ENCODE results near the gene DHX8. TPM values are rescaled to one million over a fixed set of nuclear protein-coding genes. Genes with fewer than 3 reads are reported as not detected.
"Not testable (repeated sequence)": the region's sequence is repeated elsewhere in the genome, so short reads cannot be mapped to it uniquely, and the experiment has no call there.

Gene DHX8
- 32.7 TPM for total RNA-seq
- long read RNA-seq, full-length matches to known transcripts, result 10 of 17 reads
- long read RNA-seq, partial matches to known transcripts, result 4 of 17 reads
- long read RNA-seq, other reads (novel, unspliced or antisense), result 3 of 17 reads

DNA sequence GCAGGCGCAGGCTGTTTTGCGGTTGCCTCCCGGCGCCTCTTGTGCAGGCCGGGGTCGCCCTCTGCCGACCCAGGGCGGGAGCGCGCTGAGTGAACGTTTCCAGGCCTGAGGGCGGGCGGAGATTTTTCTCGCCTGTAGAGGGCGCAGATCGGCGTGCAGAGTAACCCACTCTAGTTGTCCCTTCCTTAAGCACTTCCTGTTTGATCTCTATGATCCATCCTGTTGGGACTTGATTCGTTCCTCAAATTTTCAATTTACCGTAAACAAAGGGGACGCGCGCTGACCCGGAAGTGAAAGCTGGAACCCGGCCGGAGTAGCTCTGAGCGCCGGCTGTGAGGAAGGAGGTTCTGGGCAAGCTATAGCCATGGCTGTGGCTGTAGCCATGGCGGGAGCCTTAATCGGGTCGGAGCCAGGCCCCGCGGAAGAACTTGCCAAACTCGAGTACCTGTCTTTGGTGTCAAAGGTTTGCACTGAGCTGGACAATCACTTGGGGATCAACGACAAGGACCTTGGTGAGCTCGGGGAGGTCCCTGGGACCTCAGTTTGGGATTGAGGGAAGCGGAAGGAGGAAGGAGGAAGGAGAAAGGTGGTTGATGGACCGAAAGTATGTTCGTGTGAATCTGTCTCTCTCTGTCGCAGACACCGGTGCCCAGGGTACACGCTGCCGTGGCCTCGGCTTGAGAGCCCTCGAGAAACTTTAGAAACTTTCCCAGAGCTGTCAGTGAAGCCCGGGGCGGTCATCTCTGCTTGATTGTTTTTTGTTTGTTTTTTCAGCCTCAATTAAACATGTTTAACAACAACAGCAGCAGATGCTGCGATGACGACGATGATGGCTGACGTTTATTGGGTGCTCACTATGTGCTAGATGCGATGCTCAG lies at the start of gene DHX8:
TSS of gene DHX8 (plus strand) at position 302 of the 878 bp plus-strand sequence. CDS start at position 365, 63 bp downstream.
- peak; percentile 99 for DNase-seq (ENCODE audit: low spot score)
- intact Hi-C loops (cut with DNase I), result loop anchor here (1.0 kb wide), 1 partner anchor 90 kb away; no protein-coding TSS in a partner anchor

- DNase-seq (ENCODE audit: low spot score), result no peak
- intact Hi-C loops (cut with DNase I), result no loop called here
These were observed 48.9 kb upstream of the DHX8 start for GRCh38 chr17:43434902-43435319.

DNA sequence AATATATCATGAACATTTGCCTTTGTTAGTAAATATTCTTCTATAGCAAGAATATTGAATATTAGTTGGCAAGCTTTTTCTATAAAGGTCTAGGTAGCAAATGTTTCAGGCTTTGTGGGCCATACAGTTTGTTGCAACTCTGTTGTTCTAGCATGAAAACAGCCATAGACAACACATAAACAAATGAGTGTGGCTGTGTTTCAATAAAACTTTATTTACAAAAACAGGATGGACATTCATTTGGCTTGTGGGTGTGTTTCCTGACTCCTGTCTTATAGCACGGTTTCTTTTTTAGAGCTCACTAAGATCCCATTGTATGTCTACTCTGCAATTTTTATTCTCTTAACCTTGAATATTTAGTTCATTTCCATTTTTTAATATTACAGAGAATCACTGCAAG lies 46.0 kb upstream of the DHX8 start:
- intact Hi-C loops (cut with DNase I), result no loop called here
- DNase-seq (ENCODE audit: low spot score), result no peak

DNA sequence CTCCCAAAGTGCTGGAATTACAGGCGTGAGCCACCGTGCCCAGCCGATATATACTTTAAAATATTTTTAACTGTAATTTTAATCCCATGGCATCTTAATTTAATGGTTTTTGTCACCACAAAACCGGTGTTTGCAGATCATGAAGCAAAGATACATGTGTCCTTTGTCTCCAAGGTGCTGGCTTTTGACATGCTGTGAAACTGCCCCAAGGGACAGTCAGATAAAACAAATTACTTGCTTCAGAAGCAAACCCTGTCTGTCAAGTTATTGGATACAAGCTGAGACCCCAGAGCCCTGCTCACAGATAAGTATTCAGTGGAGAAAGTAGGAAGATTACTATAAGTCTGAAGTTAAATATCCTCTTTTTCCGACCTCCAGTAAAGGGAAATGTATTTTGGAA lies 45.1 kb upstream of the DHX8 start:
- DNase-seq (ENCODE audit: low spot score), result no peak
- intact Hi-C loops (cut with DNase I), result no loop called here

DNA sequence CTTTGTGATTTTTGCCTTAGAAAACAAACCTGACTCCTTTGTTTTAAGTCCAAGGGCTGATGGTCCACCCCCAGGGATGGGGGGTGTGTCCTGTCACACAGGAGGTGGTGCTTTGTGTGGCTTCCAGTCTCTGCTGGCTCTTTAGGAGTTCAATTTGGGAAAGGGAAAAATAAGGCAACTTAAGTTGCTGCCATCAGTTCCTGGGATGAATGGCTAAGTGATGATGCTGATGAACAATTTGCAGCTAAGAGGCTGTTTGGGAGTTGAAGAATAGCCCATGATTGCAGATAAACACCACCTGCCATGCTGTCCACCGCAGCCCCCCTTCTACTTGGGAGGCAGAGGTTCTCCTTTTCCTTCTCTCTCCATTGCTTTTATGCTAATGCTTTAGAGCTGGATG lies 44.7 kb upstream of the DHX8 start:
- intact Hi-C loops (cut with DNase I), result no loop called here
- no peak for DNase-seq (ENCODE audit: low spot score)

GRCh38 chr17:43442711-43443110 lies 41.1 kb upstream of the DHX8 start:
- DNase-seq (ENCODE audit: low spot score), result no peak
- intact Hi-C loops (cut with DNase I), result no loop called here

DNA sequence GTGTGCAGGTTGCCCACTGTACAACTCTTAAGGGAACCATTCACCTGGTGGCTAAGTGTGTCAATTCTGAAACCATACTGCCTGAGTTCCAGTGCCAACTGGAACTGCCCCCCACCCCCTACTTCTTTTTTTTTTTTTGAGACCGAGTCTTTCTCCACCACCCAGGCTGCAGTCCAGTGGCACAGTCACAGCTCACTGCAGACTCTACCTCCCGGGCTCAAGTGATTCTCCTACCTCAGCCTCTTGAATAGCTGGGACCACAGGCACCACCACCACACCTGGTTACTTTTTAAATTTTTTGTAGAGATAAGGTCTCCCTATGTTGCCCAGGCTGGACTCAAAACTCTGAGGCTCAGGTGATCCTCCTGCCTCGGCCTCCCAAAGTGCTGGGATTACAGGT lies 40.4 kb upstream of the DHX8 start:
- intact Hi-C loops (cut with DNase I), result no loop called here
- no peak for DNase-seq (ENCODE audit: low spot score)

DNA sequence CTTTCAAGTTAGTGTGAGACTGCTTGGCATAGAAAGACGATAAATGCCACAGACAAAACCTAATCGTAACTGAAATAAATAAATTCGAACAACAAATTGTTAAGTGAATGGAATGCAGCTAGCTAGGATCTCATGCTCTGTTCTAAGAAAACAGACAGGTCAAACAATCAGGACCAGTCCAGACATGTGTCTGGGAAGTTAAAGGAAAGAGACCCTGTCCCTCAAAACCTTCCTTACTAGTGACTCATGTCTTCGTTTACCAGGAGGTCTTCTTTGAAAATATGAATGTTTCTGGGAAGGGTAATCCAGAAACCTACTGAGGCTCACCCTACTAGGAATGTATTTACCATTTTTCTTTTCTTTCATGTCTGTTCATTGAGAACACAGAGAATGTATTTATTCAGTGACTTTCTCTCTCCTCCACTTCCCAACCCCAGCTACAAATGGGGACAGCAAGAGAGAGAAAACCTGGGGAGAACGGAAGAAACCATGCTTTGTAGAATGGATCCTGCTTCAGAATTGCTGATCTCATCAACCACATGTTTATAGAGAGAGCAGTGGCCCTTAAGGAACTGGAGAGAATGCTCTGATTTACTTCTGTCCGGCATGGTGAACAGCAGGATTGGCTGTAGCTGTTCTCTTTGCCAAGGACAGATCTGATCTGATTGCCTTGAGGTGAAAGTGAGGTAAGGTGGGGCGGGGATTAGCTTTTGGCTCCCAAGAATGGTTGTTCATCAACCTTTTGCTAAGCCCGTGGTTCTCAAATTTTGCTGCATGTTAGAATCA lies 39.4 kb upstream of the DHX8 start:
- intact Hi-C loops (cut with DNase I), result no loop called here
- no peak for DNase-seq (ENCODE audit: low spot score)

DNA sequence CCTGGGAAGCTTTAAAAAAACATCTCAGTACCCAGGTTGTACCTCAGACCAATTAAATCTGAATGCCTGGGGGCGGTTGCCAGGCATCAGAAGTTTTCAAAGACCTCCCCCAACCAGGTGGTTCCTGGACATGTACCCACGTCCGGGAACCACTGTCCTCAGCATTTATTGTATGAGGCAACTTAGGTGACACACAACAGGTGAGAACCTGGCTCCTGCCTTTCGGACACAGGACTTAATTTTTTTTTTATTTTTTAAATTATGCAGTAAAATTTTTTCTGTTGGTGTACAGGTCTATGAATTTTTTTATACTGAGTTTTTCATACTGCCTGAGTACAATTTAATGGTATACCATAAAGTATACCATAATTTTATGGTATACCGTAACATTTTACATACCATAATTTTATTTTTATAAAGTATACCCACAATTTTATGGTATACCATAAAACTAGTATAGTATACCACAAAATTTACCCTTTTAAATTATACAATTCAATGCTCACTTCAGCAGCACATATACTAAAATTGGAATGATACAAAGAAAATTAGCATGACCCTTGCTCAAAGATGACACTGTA lies 38.7 kb upstream of the DHX8 start:
- DNase-seq (ENCODE audit: low spot score), result no peak
- intact Hi-C loops (cut with DNase I), result no loop called here

- intact Hi-C loops (cut with DNase I), result no loop called here
These were observed 37.0 kb upstream of the DHX8 start for GRCh38 chr17:43446773-43447172.

DNA sequence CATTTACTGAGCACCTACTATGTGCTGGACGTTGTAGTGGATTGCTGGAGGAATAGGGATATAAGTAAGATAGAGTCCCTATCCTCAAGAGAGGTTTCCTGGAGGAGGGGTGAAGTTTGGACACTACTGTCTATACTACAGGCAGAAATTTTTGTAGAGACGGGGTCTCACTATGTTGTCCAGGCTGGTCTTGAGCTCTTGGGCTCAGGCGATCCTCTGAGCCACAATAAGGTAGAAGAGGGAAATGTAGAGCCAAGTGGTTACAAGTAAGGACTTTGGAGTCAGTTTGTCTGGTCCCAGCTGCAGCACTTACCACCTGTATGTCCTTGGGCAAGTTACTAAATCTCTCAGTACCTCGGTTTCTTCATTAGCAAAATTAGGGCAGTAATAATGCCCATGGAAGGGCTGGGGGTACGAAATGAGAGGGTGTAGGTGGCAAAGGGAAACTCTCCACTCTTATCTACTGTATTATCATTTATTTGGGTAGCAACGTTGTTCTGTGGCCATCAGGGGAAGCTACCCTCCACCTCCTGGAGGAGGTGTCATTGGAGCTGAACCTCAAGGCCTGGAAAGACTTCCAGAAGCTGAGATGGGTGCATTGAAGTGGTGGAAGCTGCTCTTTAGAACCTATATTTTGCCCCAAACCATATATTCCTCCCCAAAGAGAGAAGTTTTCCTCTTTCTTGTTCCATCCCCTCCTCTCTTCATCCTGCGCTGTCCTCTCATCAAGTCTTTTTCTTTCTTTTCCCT lies 34.9 kb upstream of the DHX8 start:
- DNase-seq (ENCODE audit: low spot score), result no peak
- intact Hi-C loops (cut with DNase I), result no loop called here

More at GRCh38 chr17:43446773-43447172, 37.0 kb upstream of the DHX8 start:
- no peak for DNase-seq (ENCODE audit: low spot score)

- intact Hi-C loops (cut with DNase I), result no loop called here
- DNase-seq (ENCODE audit: low spot score), result no peak
These were observed 34.1 kb upstream of the DHX8 start for GRCh38 chr17:43449470-43450248.

- DNase-seq (ENCODE audit: low spot score); intact Hi-C loops (cut with DNase I): not testable (repeated sequence)
These were observed 33.0 kb upstream of the DHX8 start for GRCh38 chr17:43450791-43451190.

- DNase-seq (ENCODE audit: low spot score); intact Hi-C loops (cut with DNase I): not testable (repeated sequence)
These were observed 32.0 kb upstream of the DHX8 start for GRCh38 chr17:43451741-43452140.

- intact Hi-C loops (cut with DNase I), result no loop called here
- no peak for DNase-seq (ENCODE audit: low spot score)
These were observed 30.4 kb upstream of the DHX8 start for GRCh38 chr17:43453331-43453812.

DNA sequence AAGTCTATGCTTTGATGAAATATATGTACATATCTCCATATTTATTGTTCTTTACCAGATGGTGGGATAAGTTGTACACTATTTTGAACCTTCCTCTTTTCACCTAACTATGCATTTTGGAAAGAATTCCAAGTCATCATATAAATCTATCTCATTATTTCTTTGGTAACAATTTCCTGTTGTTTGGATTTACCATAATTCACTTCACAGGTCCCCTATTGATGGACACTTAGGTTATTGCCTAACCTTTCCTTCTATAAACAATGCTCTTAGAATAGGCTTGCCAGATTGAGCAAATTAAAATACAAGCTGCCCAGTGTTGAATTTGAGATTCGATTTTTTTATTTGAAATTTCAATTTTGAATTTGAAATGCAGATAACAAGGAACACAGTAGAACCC lies 28.9 kb upstream of the DHX8 start:
- no peak for DNase-seq (ENCODE audit: low spot score)
- intact Hi-C loops (cut with DNase I), result no loop called here

- no peak for DNase-seq (ENCODE audit: low spot score)
- intact Hi-C loops (cut with DNase I), result no loop called here
These were observed 27.7 kb upstream of the DHX8 start for GRCh38 chr17:43456029-43456428.

DNA sequence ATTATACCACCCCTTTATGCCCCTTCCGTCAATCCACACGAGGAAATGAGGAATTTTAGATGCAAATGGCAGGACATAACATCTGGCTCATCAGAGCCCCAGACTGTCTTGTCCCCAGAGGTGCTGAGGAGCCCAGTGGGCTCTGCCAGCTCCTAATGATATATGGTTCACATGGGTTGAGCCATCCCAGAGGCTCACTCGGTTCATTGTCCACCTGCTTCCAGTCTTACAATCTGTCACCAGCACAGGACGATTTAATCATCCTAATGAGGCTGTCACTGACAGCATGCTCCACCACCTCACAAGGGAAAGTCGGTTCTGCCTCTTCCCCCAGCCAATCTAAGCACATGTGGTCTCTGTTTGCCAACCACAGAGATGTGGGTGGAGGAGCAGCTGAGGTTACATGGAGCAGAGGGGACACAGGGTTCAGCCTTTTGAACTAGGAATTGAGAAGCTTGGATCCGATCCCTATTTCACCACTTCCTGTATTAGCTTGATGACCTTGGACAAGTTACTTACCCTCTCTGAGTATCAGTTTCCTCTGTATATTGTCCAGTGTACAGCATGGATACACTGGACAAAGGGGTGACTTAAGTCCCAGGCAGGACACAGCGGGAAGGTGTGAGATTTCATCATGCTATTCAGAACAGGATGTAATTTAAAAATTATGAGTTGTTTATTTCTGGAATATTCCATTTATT lies 27.0 kb upstream of the DHX8 start:
- no peak for DNase-seq (ENCODE audit: low spot score)
- intact Hi-C loops (cut with DNase I), result no loop called here

Data from cardiac septum (tissue), 1 donor.